Hippocampal formation (tissue), 2 donors: ENCODE data around the gene POLD4.
"Not testable (repeated sequence)": the region's sequence is repeated elsewhere in the genome, so short reads cannot be mapped to it uniquely, and the experiment has no call there.

ENCODE experiments used
- DNase-seq, 2 donors: peaks; one replicate each; lab custom pipeline; 2025; lab: John Stamatoyannopoulos, UW

POLD4 gene

GRCh38 chr11:67353317-67354074 lies at the start of gene POLD4:
POLD4 (minus strand) TSS chr11:67353546; CDS start chr11:67353399, 147 bp downstream.
- peak; percentile 95 to 98 for DNase-seq

GRCh38 chr11:67403085-67403484 lies 49.7 kb upstream of the POLD4 start:
- not testable (repeated sequence) for DNase-seq

- DNase-seq: not testable (repeated sequence)
These were observed 49.0 kb upstream of the POLD4 start for GRCh38 chr11:67402192-67402839.

GRCh38 chr11:67401495-67402191 lies 48.3 kb upstream of the POLD4 start, which contains the start of gene PPP1CA:
PPP1CA (minus strand) TSS chr11:67401858; CDS start chr11:67401782, 76 bp downstream.
- DNase-seq: peak; percentile 90

GRCh38 chr11:67400942-67401494 lies 47.7 kb upstream of the POLD4 start:
- DNase-seq: no peak

GRCh38 chr11:67400251-67400941 lies 47.0 kb upstream of the POLD4 start:
- no peak for DNase-seq

GRCh38 chr11:67398661-67399563 lies 45.6 kb upstream of the POLD4 start:
- DNase-seq: no peak

GRCh38 chr11:67397986-67398660 lies 44.8 kb upstream of the POLD4 start:
- DNase-seq: no peak

GRCh38 chr11:67397536-67397935 lies 44.2 kb upstream of the POLD4 start:
- DNase-seq: no peak

- no peak for DNase-seq
These were observed 43.4 kb upstream of the POLD4 start for GRCh38 chr11:67396587-67397389.

- DNase-seq: no peak
These were observed 42.9 kb upstream of the POLD4 start for GRCh38 chr11:67396259-67396581.

- no peak for DNase-seq
These were observed 42.4 kb upstream of the POLD4 start for GRCh38 chr11:67395555-67396258.

- DNase-seq: no peak
These were observed 40.6 kb upstream of the POLD4 start for GRCh38 chr11:67393990-67394389.

GRCh38 chr11:67393437-67393836 lies 40.1 kb upstream of the POLD4 start:
- DNase-seq: no peak

- DNase-seq: no peak
These were observed 38.9 kb upstream of the POLD4 start for GRCh38 chr11:67392183-67392715.

GRCh38 chr11:67391304-67392182 lies 38.2 kb upstream of the POLD4 start, which contains the start of gene RAD9A:
RAD9A (plus strand) TSS chr11:67391986; CDS start chr11:67392045, 59 bp downstream.
- peak; percentile 85 to 93 for DNase-seq

GRCh38 chr11:67390947-67391303 lies 37.6 kb upstream of the POLD4 start:
- DNase-seq: no peak
